IMR-90 (cell line): ENCODE data around the gene CFAP90. TPM values are rescaled to one million over a fixed set of nuclear protein-coding genes. Genes with fewer than 3 reads are reported as not detected.

Experiments used
- ATAC-seq: fragments of 200-7000 bp; cut with Tn5 transposase; 2 replicates; pipeline ENCODE4 v1.9.1; 2020; ENCODE audit warnings: low read depth, mild to moderate bottlenecking, moderate library complexity
- BruUV-seq: library from RNA; stranded (reverse); fragments of 400-500 nt; replicated peaks from 2 replicates; lab custom pipeline; 2021; lab: Mats Ljungman, UMichigan
- CTCF ChIA-PET: fragments of 300-600 bp; formaldehyde crosslinking; extraction: SDS; loops from one replicate; lab custom pipeline; 2021; ENCODE audit warnings: antibody characterized with exemption; lab: Yijun Ruan, JAX
- POLR2A ChIA-PET: fragments of 300-600 bp; sonication (Branson Sonifier 250); formaldehyde crosslinking; loops from one replicate; lab custom pipeline; 2022; ENCODE audit warnings: antibody characterized with exemption; ENCODE audit not compliant: unreplicated experiment; lab: Charles Lee
- DNase-seq: peaks from one replicate; pipeline ENCODE4 v3.0.0; 2013
- H2AFZ ChIP-seq: replicated peaks from 2 replicates; pipeline ENCODE3; 2013; ENCODE audit warnings: low read length, mild to moderate bottlenecking; ENCODE audit not compliant: poor library complexity
- H2AK5ac ChIP-seq: 2 replicates; pipeline ENCODE4 v1.6.1; 2013; ENCODE audit warnings: low read depth, low read length, inconsistent platforms
- H2AK9ac ChIP-seq: replicated peaks from 2 replicates; pipeline ENCODE3; 2013; ENCODE audit warnings: mild to moderate bottlenecking, low read depth, low read length, moderate library complexity; ENCODE audit not compliant: poor library complexity
- H2BK120ac ChIP-seq: 2 replicates; pipeline ENCODE4 v1.6.1; 2013; ENCODE audit warnings: low read depth, low read length, inconsistent platforms
- H2BK15ac ChIP-seq: 3 replicates; pipeline ENCODE4 v1.6.1; 2013; ENCODE audit warnings: low read depth, low read length, inconsistent platforms
- H2BK20ac ChIP-seq: 2 replicates; pipeline ENCODE4 v1.6.1; 2013; ENCODE audit warnings: low read depth, mild to moderate bottlenecking, inconsistent platforms, low read length, moderate library complexity
- H2BK5ac ChIP-seq: 2 replicates; pipeline ENCODE4 v1.6.1; 2013; ENCODE audit warnings: mild to moderate bottlenecking, low read depth, low read length, inconsistent platforms; ENCODE audit not compliant: poor library complexity, severe bottlenecking
- H3K14ac ChIP-seq: replicated peaks from 2 replicates; pipeline ENCODE4 v1.6.1; 2013; ENCODE audit warnings: low read depth, low read length, inconsistent platforms
- H3K18ac ChIP-seq: 2 replicates; pipeline ENCODE4 v1.6.1; 2013; ENCODE audit warnings: low read depth, low read length, control low read depth
- H3K23ac ChIP-seq: 2 replicates; pipeline ENCODE4 v1.6.1; 2013; ENCODE audit warnings: low read depth, low read length, inconsistent platforms
- H3K27ac ChIP-seq: 2 replicates; pipeline ENCODE4 v1.5.1; 2013; ENCODE audit warnings: mild to moderate bottlenecking, control low read depth, low read length; ENCODE audit not compliant: insufficient read depth
- H3K27me3 ChIP-seq: 2 replicates; pipeline ENCODE4 v1.6.1; 2013; ENCODE audit warnings: low read length; ENCODE audit not compliant: control insufficient read depth, insufficient read depth
- H3K36me3 ChIP-seq: 2 replicates; pipeline ENCODE4 v1.6.1; 2013; ENCODE audit warnings: low read length, mixed read lengths; ENCODE audit not compliant: control insufficient read depth, insufficient read depth
- H3K4ac ChIP-seq: 2 replicates; pipeline ENCODE4 v1.6.1; 2013; ENCODE audit warnings: low read depth, low read length, inconsistent platforms
- H3K4me1 ChIP-seq: 2 replicates; pipeline ENCODE4 v1.6.1; 2013; ENCODE audit warnings: low read length, mixed read lengths; ENCODE audit not compliant: control insufficient read depth, insufficient read depth
- H3K4me2 ChIP-seq: 2 replicates; pipeline ENCODE4 v1.6.1; 2013; ENCODE audit warnings: low read depth, mild to moderate bottlenecking, control low read depth, low read length, moderate library complexity
- H3K4me3 ChIP-seq: 2 replicates; pipeline ENCODE4 v1.5.1; 2013; ENCODE audit warnings: low read depth, mild to moderate bottlenecking, control low read depth, low read length, moderate library complexity; ENCODE audit not compliant: insufficient read depth
- H3K56ac ChIP-seq: 2 replicates; pipeline ENCODE4 v1.6.1; 2013; ENCODE audit warnings: low read length, inconsistent platforms; ENCODE audit not compliant: insufficient read depth; ENCODE audit errors: extremely low read depth
- H3K79me1 ChIP-seq, 2 experiments: 2 replicates each; pipeline ENCODE4 v1.6.1; 2013; ENCODE audit warnings: low read length in 2 of 2, inconsistent platforms in 1 of 2, low read depth in 1 of 2
- H3K9ac ChIP-seq: 2 replicates; pipeline ENCODE4 v1.6.1; 2013; ENCODE audit warnings: low read depth, low read length, control low read depth
- H3K9me1 ChIP-seq: 2 replicates; pipeline ENCODE4 v1.6.1; 2013; ENCODE audit warnings: low read length, inconsistent platforms; ENCODE audit not compliant: insufficient read depth
- H3K9me3 ChIP-seq: 2 replicates; pipeline ENCODE4 v1.6.1; 2013; ENCODE audit warnings: low read length; ENCODE audit not compliant: control insufficient read depth, insufficient read depth
- H4K20me1 ChIP-seq: 2 replicates; pipeline ENCODE4 v1.6.1; 2013; ENCODE audit warnings: low read length, inconsistent platforms; ENCODE audit not compliant: insufficient read depth
- H4K5ac ChIP-seq: 2 replicates; pipeline ENCODE4 v1.6.1; 2013; ENCODE audit warnings: mild to moderate bottlenecking, low read depth, low read length, control low read depth
- H4K8ac ChIP-seq, 2 experiments: 2 replicates each; pipeline ENCODE4 v1.6.1; 2013; ENCODE audit warnings: low read depth in 2 of 2, low read length in 2 of 2, control low read depth in 1 of 2, inconsistent platforms in 1 of 2
- H4K91ac ChIP-seq: 2 replicates; pipeline ENCODE4 v1.6.1; 2013; ENCODE audit warnings: low read depth, low read length, inconsistent platforms; ENCODE audit not compliant: insufficient read depth
- CEBPB ChIP-seq: IDR thresholded peaks from 2 replicates; pipeline ENCODE4 v1.6.1; 2012; ENCODE audit warnings: low read depth, low read length, improper control_type of control experiment
- CHD1 ChIP-seq: IDR thresholded peaks from 2 replicates; pipeline ENCODE4 v1.6.1; 2012; ENCODE audit warnings: low read depth, low read length, improper control_type of control experiment
- MAFK ChIP-seq: IDR thresholded peaks from 2 replicates; pipeline ENCODE4 v1.6.1; 2012; ENCODE audit warnings: low read depth, low read length, improper control_type of control experiment
- MXI1 ChIP-seq: IDR thresholded peaks from 2 replicates; pipeline ENCODE4 v1.6.1; 2012; ENCODE audit warnings: low read depth, mild to moderate bottlenecking, low read length, moderate library complexity, borderline replicate concordance
- NFE2L2 ChIP-seq: fragments of 150-350 bp; IDR thresholded peaks from 2 replicates; pipeline ENCODE4 v1.6.1; 2016; ENCODE audit warnings: low read depth, mild to moderate bottlenecking, low read length
- POLR2A ChIP-seq: IDR thresholded peaks from 2 replicates; pipeline ENCODE4 v1.6.1; 2012; ENCODE audit warnings: mild to moderate bottlenecking, low read depth, low read length
- RAD21 ChIP-seq: IDR thresholded peaks from 2 replicates; pipeline ENCODE4 v1.6.1; 2012; ENCODE audit warnings: low read length, improper control_type of control experiment
- RCOR1 ChIP-seq: IDR thresholded peaks from 2 replicates; pipeline ENCODE4 v1.6.1; 2012; ENCODE audit warnings: mild to moderate bottlenecking, low read length, improper control_type of control experiment; ENCODE audit not compliant: insufficient replicate concordance
- RFX5 ChIP-seq: IDR thresholded peaks from 2 replicates; pipeline ENCODE4 v1.8.0; 2012; ENCODE audit warnings: low read depth, mild to moderate bottlenecking, low read length, moderate library complexity
- WGBS, 2 experiments: methylation state at CpG; one replicate each; pipeline versions ENCODE4 v1.1.5 to v1.1.7; 2013; ENCODE audit warnings: missing lambda C conversion rate in 2 of 2; ENCODE audit not compliant: insufficient read length in 1 of 2; ENCODE audit errors: extremely low coverage in 2 of 2; 5-methylcytosine and 5-hydroxymethylcytosine counted together
- dilution Hi-C: fragments of 300-500 bp; cut with HindIII; formaldehyde crosslinking; loops from one replicate; pipeline ENCODE4 v1.14.3; 2018; ENCODE audit warnings: low sequenced_read_pairs; ENCODE audit not compliant: unreplicated experiment
- in situ Hi-C: fragments of 300-500 bp; cut with MboI; formaldehyde crosslinking; loops from 3 replicates; pipeline ENCODE4 v1.14.3; 2019; ENCODE audit warnings: low sequenced_read_pairs, inconsistent platforms, mixed read lengths
- intact Hi-C: fragments of 100-400 bp; cut with micrococcal nuclease; formaldehyde crosslinking; loops from 2 replicates; pipeline ENCODE4 v1.10.0; 2022
- polyA plus RNA-seq, 3 experiments: library from polyadenylated mRNA; depleted of rRNA; stranded (reverse); fragments of >200 nt; gene quantifications; 2 replicates each; pipeline ENCODE4 v1.2.3, GENCODE V29; 2012; ENCODE audit warnings: low replicate concordance in 1 of 3
- total RNA-seq: library from RNA; depleted of rRNA; stranded (reverse); fragments of >200 nt; gene quantifications from 2 replicates; pipeline ENCODE4 v1.2.3, GENCODE V29; 2012
- TF ChIP-seq, protein P1 (sequence below): fragments of 150-350 bp; IDR thresholded peaks from 2 replicates; pipeline ENCODE4 v1.6.1; 2016; ENCODE audit warnings: low read depth, mild to moderate bottlenecking, low read length, moderate library complexity, borderline replicate concordance
- TF ChIP-seq, protein P2 (sequence below): fragments of 150-350 bp; IDR thresholded peaks from 2 replicates; pipeline ENCODE4 v1.6.1; 2017; ENCODE audit warnings: mild to moderate bottlenecking, antibody characterized with exemption, low read length, low read depth

The CFAP90 gene
- total and polyA plus RNA-seq, 2 of the 4 experiments (the other 2 are of a cell fraction): 0.09 TPM; not detected in 1

DNA sequence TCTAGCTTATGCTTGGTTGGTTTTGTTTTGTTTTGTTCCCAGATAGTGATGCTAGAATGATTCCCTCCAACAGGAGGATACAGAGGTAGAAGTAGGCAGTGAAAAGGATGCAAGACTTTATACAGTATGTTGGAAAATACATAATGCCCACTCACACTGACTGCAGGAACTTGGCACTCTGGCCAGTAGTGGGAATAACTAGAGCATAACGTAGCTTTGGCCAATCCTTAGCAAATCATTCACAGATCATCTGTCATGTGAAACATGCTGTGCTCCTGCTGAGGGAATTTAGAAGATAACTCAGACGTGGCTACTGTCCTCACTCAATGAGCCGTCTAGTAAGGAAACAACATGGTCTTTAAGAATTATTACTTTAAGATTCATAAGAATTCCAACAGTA lies 13.5 kb downstream of the CFAP90 start:
- H2AK9ac ChIP-seq: no peak overlapping the region
- no peaks in the 10 kb centered on the region for H3K4me1 ChIP-seq
- H3K9me3 ChIP-seq: no peaks in the 10 kb centered on the region
- in situ Hi-C loops (no loop called here), dilution Hi-C loops (no loop called here), intact Hi-C loops (no loop called here)
- no peak for DNase-seq
- no peak overlapping the region for H3K9ac ChIP-seq
- no peak overlapping the region for H2AK5ac ChIP-seq
- H3K4me3 ChIP-seq: no peak overlapping the region
- ChIA-PET CTCF (no interaction called here), POLR2A (no interaction called here)
- H3K14ac ChIP-seq: no peak overlapping the region
- no peak overlapping the region for H2BK15ac ChIP-seq
- TF ChIP-seq CHD1: no peak
- no peak for TF ChIP-seq POLR2A
- TF ChIP-seq, protein P1, sequence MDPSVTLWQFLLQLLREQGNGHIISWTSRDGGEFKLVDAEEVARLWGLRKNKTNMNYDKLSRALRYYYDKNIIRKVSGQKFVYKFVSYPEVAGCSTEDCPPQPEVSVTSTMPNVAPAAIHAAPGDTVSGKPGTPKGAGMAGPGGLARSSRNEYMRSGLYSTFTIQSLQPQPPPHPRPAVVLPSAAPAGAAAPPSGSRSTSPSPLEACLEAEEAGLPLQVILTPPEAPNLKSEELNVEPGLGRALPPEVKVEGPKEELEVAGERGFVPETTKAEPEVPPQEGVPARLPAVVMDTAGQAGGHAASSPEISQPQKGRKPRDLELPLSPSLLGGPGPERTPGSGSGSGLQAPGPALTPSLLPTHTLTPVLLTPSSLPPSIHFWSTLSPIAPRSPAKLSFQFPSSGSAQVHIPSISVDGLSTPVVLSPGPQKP: no peak
- TF ChIP-seq RAD21: no peak
- TF ChIP-seq RFX5: no peak
- TF ChIP-seq, protein P2, sequence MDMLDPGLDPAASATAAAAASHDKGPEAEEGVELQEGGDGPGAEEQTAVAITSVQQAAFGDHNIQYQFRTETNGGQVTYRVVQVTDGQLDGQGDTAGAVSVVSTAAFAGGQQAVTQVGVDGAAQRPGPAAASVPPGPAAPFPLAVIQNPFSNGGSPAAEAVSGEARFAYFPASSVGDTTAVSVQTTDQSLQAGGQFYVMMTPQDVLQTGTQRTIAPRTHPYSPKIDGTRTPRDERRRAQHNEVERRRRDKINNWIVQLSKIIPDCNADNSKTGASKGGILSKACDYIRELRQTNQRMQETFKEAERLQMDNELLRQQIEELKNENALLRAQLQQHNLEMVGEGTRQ: no peak
- TF ChIP-seq MAFK: no peak
- TF ChIP-seq NFE2L2: no peak
- TF ChIP-seq MXI1: no peak
- TF ChIP-seq RCOR1: no peak
- no peak for TF ChIP-seq CEBPB
- H3K36me3 ChIP-seq: no peaks in the 10 kb centered on the region
- no peak overlapping the region for H3K27ac ChIP-seq
- no peak overlapping the region for H4K8ac ChIP-seq
- H3K23ac ChIP-seq: no peak overlapping the region
- no TSS peak for BruUV-seq
- no peak overlapping the region for H3K56ac ChIP-seq
- no peaks in the 10 kb centered on the region for H4K20me1 ChIP-seq
- no peak overlapping the region for H4K5ac ChIP-seq
- H2AFZ ChIP-seq: no peak overlapping the region
- no peaks in the 10 kb centered on the region for H3K79me1 ChIP-seq
- no peak overlapping the region for H2BK120ac ChIP-seq
- no peaks in the 10 kb centered on the region for H3K27me3 ChIP-seq
- no peak overlapping the region for H3K4me2 ChIP-seq
- no peak overlapping the region for H3K4ac ChIP-seq
- WGBS, 2 experiments: no CpG with 5 or more reads among the region's 3 CpGs
- no peak for ATAC-seq
- H3K9me1 ChIP-seq: no peaks in the 10 kb centered on the region
- no peak overlapping the region for H2BK5ac ChIP-seq
- no peak overlapping the region for H4K91ac ChIP-seq
- H2BK20ac ChIP-seq: no peak overlapping the region
- H3K18ac ChIP-seq: no peak overlapping the region
